CD14-positive monocyte (primary cell): ENCODE data around the gene ZNF423. TPM values are rescaled to one million over a fixed set of nuclear protein-coding genes. Genes with fewer than 3 reads are reported as not detected.
A peak's percentile ranks its signal among the peaks of the same experiment; 100 is the strongest.

Experiments
- DNase-seq, 3 donors: peaks; one replicate each; pipeline ENCODE4 v3.0.0-alpha.2; 2011 to 2022
- H2AFZ ChIP-seq: 2 replicates; pipeline ENCODE4 v1.6.0; 2012; ENCODE audit warnings: mild to moderate bottlenecking, low read depth, low read length, inconsistent platforms; ENCODE audit not compliant: insufficient read depth, poor library complexity, severe bottlenecking
- H3K27ac ChIP-seq, 2 donors: 1 replicate in 1 of 2; 2 replicates in 1 of 2; pipeline ENCODE4 v1.5.1; 2012 to 2013; ENCODE audit warnings: low read length in 2 of 2, control low read depth in 1 of 2, inconsistent platforms in 1 of 2, low read depth in 1 of 2, mild to moderate bottlenecking in 1 of 2
- H3K27me3 ChIP-seq, 2 donors: one replicate each; pipeline versions ENCODE4 v1.6.0 to v1.6.1; 2011 to 2013; ENCODE audit warnings: low read length in 2 of 2; ENCODE audit not compliant: control insufficient read depth in 2 of 2, insufficient read depth in 2 of 2
- H3K36me3 ChIP-seq, 2 donors: replicated peaks in 1 of 2; 1 replicate in 1 of 2; 2 replicates in 1 of 2; pipeline versions ENCODE4 v1.5.1 to v1.6.1; 2012 to 2013; ENCODE audit warnings: low read length in 2 of 2, control low read depth in 1 of 2, inconsistent platforms in 1 of 2, mild to moderate bottlenecking in 1 of 2; ENCODE audit not compliant: insufficient read depth in 2 of 2, control insufficient read depth in 1 of 2
- H3K4me1 ChIP-seq, 2 donors: 1 replicate in 1 of 2; 2 replicates in 1 of 2; pipeline versions ENCODE4 v1.5.1 to v1.6.1; 2012 to 2013; ENCODE audit warnings: low read length in 2 of 2, control low read depth in 1 of 2, inconsistent platforms in 1 of 2, mild to moderate bottlenecking in 1 of 2, moderate library complexity in 1 of 2; ENCODE audit not compliant: insufficient read depth in 2 of 2, control insufficient read depth in 1 of 2
- H3K4me2 ChIP-seq: replicated peaks from 2 replicates; pipeline ENCODE3; 2012; ENCODE audit warnings: low read length, moderate library complexity, mild to moderate bottlenecking; ENCODE audit not compliant: poor library complexity, severe bottlenecking; ENCODE audit errors: extremely low read depth
- H3K4me3 ChIP-seq, 3 experiments: fragments of 200-600 bp in 1 of 3; sonication (generic) in 1 of 3; replicated peaks in 1 of 3; 1 replicate in 2 of 3; 2 replicates in 1 of 3; pipeline ENCODE4 v1.5.1; 2011 to 2013; ENCODE audit warnings: low read length in 3 of 3, mild to moderate bottlenecking in 3 of 3, control low read depth in 2 of 3, low read depth in 2 of 3, inconsistent platforms in 1 of 3, moderate library complexity in 1 of 3
- H3K79me2 ChIP-seq: 2 replicates; pipeline ENCODE4 v1.6.0; 2012; ENCODE audit warnings: mild to moderate bottlenecking, control low read depth, inconsistent platforms, low read length, moderate library complexity; ENCODE audit not compliant: insufficient read depth
- H3K9ac ChIP-seq: 2 replicates; pipeline ENCODE4 v1.6.0; 2017; ENCODE audit warnings: low read length, mild to moderate bottlenecking; ENCODE audit not compliant: insufficient read depth, poor library complexity, severe bottlenecking
- H3K9me3 ChIP-seq, 2 donors: replicated peaks in 1 of 2; 1 replicate in 1 of 2; 2 replicates in 1 of 2; pipeline versions ENCODE4 v1.5.1 to v1.6.1; 2012 to 2013; ENCODE audit warnings: low read length in 2 of 2, control low read depth in 1 of 2; ENCODE audit not compliant: control insufficient read depth in 1 of 2, insufficient read depth in 1 of 2
- H4K20me1 ChIP-seq: 2 replicates; pipeline ENCODE4 v1.6.0; 2012; ENCODE audit warnings: mild to moderate bottlenecking, low read length, control low read depth, moderate library complexity; ENCODE audit not compliant: insufficient read depth
- H3K27ac Mint-ChIP-seq, 7 donors: one replicate each; pipeline ENCODE4 v1.8.0; 2020; ENCODE audit warnings: mild to moderate bottlenecking in 7 of 7, mixed read lengths in 7 of 7, moderate library complexity in 6 of 7, inconsistent platforms in 2 of 7
- H3K27me3 Mint-ChIP-seq, 3 donors: one replicate each; pipeline ENCODE4 v1.8.0; 2021 to 2022; ENCODE audit warnings: low read depth in 3 of 3, mild to moderate bottlenecking in 3 of 3, mixed read lengths in 3 of 3, moderate library complexity in 3 of 3, inconsistent platforms in 1 of 3
- H3K36me3 Mint-ChIP-seq, 2 donors: one replicate each; pipeline ENCODE4 v1.8.0; 2020; ENCODE audit warnings: mixed read lengths in 2 of 2, inconsistent platforms in 1 of 2, mild to moderate bottlenecking in 1 of 2
- H3K4me1 Mint-ChIP-seq: one replicate; pipeline ENCODE4 v1.8.0; 2020; ENCODE audit warnings: mild to moderate bottlenecking, mixed read lengths
- H3K4me3 Mint-ChIP-seq, 2 donors: one replicate each; pipeline ENCODE4 v1.8.0; 2020; ENCODE audit warnings: mild to moderate bottlenecking in 2 of 2, mixed read lengths in 2 of 2, moderate library complexity in 1 of 2
- H3K9me3 Mint-ChIP-seq, 7 donors: one replicate each; pipeline ENCODE4 v1.8.0; 2020 to 2022; ENCODE audit warnings: mixed read lengths in 7 of 7, mild to moderate bottlenecking in 6 of 7, moderate library complexity in 6 of 7, inconsistent platforms in 2 of 7
- CTCF ChIP-seq: fragments of 200-600 bp; IDR thresholded peaks from one replicate; pipeline ENCODE4 v1.8.0; 2022; ENCODE audit warnings: antibody characterized with exemption, mild to moderate bottlenecking
- WGBS: methylation state at CpG from one replicate; pipeline ENCODE4 v1.1.5; 2013; ENCODE audit warnings: missing lambda C conversion rate; ENCODE audit not compliant: insufficient coverage; 5-methylcytosine and 5-hydroxymethylcytosine counted together
- intact Hi-C, 2 donors: fragments of 100-400 bp; cut with micrococcal nuclease; formaldehyde crosslinking; loops; one replicate each; pipeline versions ENCODE4 v1.15.0 to v1.15.1; 2023
- polyA plus RNA-seq, 3 donors: library from polyadenylated mRNA; depleted of rRNA in 1 of 3; unstranded in 2 of 3; stranded (reverse) in 1 of 3; fragments of 300-500 nt in 2 of 3; fragments of >200 nt in 1 of 3; fragmentation: Illumina TruSeq in 2 of 3; gene quantifications; 1 replicate in 2 of 3; 2 replicates in 1 of 3; pipeline ENCODE4 v1.2.3, GENCODE V29; 2012 to 2021

ZNF423 gene
- polyA plus RNA-seq, 3 donors: not detected

- peak overlapping the region in 1 of 7 donors; percentile 46 for H3K27ac Mint-ChIP-seq
- Histone ChIP-seq H3K79me2 (no peaks in the 10 kb centered on the region), H3K27me3 (no peaks in the 10 kb centered on the region), H3K9ac (no peak overlapping the region), H2AFZ (peak overlapping the region; percentile 72), H4K20me1 (no peaks in the 10 kb centered on the region), H3K4me2 (no peak overlapping the region), H3K27ac (no peak overlapping the region), H3K9me3 (no peaks in the 10 kb centered on the region), H3K4me1 (peaks cover 16 to 17% of the 10 kb centered on the region in 2 donors), H3K4me3 (no peak overlapping the region), H3K36me3 (no peaks in the 10 kb centered on the region)
- no peaks in the 10 kb centered on the region for H3K36me3 Mint-ChIP-seq
- DNase-seq: no peak
- peaks cover 17% of the 10 kb centered on the region for H3K4me1 Mint-ChIP-seq
- H3K27me3 Mint-ChIP-seq: peaks cover 0 to 1% (median 0%) of the 10 kb centered on the region in 3 donors
- 94% methylated on average over 3 of the region's 4 CpGs for WGBS
- intact Hi-C loops: no loop called here
- no peak for TF ChIP-seq CTCF
- peaks cover 0 to 11% (median 2%) of the 10 kb centered on the region in 7 donors for H3K9me3 Mint-ChIP-seq
- H3K4me3 Mint-ChIP-seq: no peak overlapping the region
These were observed 279.8 kb downstream of the ZNF423 start for GRCh38 chr16:49576173-49576494.

- peaks cover 16 to 17% of the 10 kb centered on the region in 2 donors for H3K4me1 ChIP-seq
- WGBS: 37% methylated on average over 11 of the region's 14 CpGs
- H3K79me2 ChIP-seq: no peaks in the 10 kb centered on the region
- peaks cover 0 to 1% (median 0%) of the 10 kb centered on the region in 3 donors for H3K27me3 Mint-ChIP-seq
- H3K4me3 Mint-ChIP-seq: peak overlapping the region; percentile 37 to 40
- H3K27ac ChIP-seq: peak overlapping the region; percentile 13 to 17
- H3K9me3 Mint-ChIP-seq: peaks cover 0 to 11% (median 2%) of the 10 kb centered on the region in 7 donors
- no peaks in the 10 kb centered on the region for H3K9me3 ChIP-seq
- H4K20me1 ChIP-seq: no peaks in the 10 kb centered on the region
- H3K36me3 Mint-ChIP-seq: no peaks in the 10 kb centered on the region
- no peaks in the 10 kb centered on the region for H3K27me3 ChIP-seq
- peak overlapping the region; percentile 72 for H2AFZ ChIP-seq
- no peaks in the 10 kb centered on the region for H3K36me3 ChIP-seq
- peak overlapping the region; percentile 37 for H3K4me2 ChIP-seq
- no peak for TF ChIP-seq CTCF
- intact Hi-C loops: no loop called here
- DNase-seq: peak; percentile 66 to 79 (median 77)
- H3K4me3 ChIP-seq: peak overlapping the region in 1 of 3 experiments; percentile 40
- peak overlapping the region; percentile 7 to 89 (median 62) for H3K27ac Mint-ChIP-seq
- peaks cover 17% of the 10 kb centered on the region for H3K4me1 Mint-ChIP-seq
- H3K9ac ChIP-seq: no peak overlapping the region
These were observed 280.4 kb downstream of the ZNF423 start for GRCh38 chr16:49575346-49576172.
